PC-3 (cell line): ENCODE results near the gene TBCB. TPM values are rescaled to one million over a fixed set of nuclear protein-coding genes. Genes with fewer than 3 reads are reported as not detected.

Source experiments
- ATAC-seq: fragments of 200-7000 bp; cut with Tn5 transposase; 2 replicates; pipeline ENCODE4 v1.9.1; 2020; ENCODE audit warnings: mild to moderate bottlenecking, moderate library complexity
- BruUV-seq: library from RNA; stranded (reverse); fragments of 400-500 nt; replicated peaks from 2 replicates; lab custom pipeline; 2021; lab: Mats Ljungman, UMichigan
- CTCF ChIA-PET: fragments of 300-600 bp; sonication (Branson Sonifier 250); formaldehyde crosslinking; loops from one replicate; lab custom pipeline; 2022; ENCODE audit warnings: antibody characterized with exemption; lab: Charles Lee
- POLR2A ChIA-PET: fragments of 300-600 bp; sonication (Branson Sonifier 250); formaldehyde crosslinking; loops from one replicate; lab custom pipeline; 2022; ENCODE audit warnings: antibody characterized with exemption; ENCODE audit not compliant: unreplicated experiment; lab: Charles Lee
- DNase-seq: peaks from one replicate; pipeline ENCODE4 v3.0.0-alpha.2; 2015
- H2AFZ ChIP-seq: fragments of 300-600 bp; sonication (generic); 2 replicates; pipeline ENCODE4 v1.6.0; 2016; ENCODE audit warnings: antibody characterized with exemption, low read length
- H3F3A ChIP-seq: fragments of 300-600 bp; sonication (generic); one replicate; pipeline ENCODE4 v1.6.0; 2017; ENCODE audit warnings: antibody characterized with exemption, low read length, control low read depth, mild to moderate bottlenecking; ENCODE audit not compliant: unreplicated experiment
- H3K27ac ChIP-seq: fragments of 300-600 bp; sonication (generic); 2 replicates; pipeline ENCODE4 v1.5.1; 2016; ENCODE audit warnings: mild to moderate bottlenecking, low read length
- H3K27me3 ChIP-seq: fragments of 300-600 bp; sonication (generic); 2 replicates; pipeline ENCODE4 v1.6.1; 2016; ENCODE audit warnings: low read length, mixed read lengths
- H3K36me3 ChIP-seq: fragments of 300-600 bp; sonication (generic); 2 replicates; pipeline ENCODE4 v1.6.1; 2016; ENCODE audit warnings: low read depth, mixed run types, low read length, mixed read lengths
- H3K4me1 ChIP-seq: fragments of 300-600 bp; sonication (generic); 2 replicates; pipeline ENCODE4 v1.5.1; 2016; ENCODE audit warnings: low read length; ENCODE audit not compliant: insufficient read depth
- H3K4me2 ChIP-seq: fragments of 300-600 bp; sonication (generic); 2 replicates; pipeline ENCODE4 v1.6.0; 2016; ENCODE audit warnings: low read length
- H3K4me3 ChIP-seq: fragments of 300-600 bp; sonication (generic); 2 replicates; pipeline ENCODE4 v1.5.1; 2016; ENCODE audit warnings: mild to moderate bottlenecking, low read length, mixed read lengths
- H3K79me2 ChIP-seq: fragments of 300-600 bp; sonication (generic); 2 replicates; pipeline ENCODE4 v1.6.1; 2017; ENCODE audit warnings: low read length, mixed read lengths
- H3K9ac ChIP-seq: fragments of 300-600 bp; sonication (generic); 2 replicates; pipeline ENCODE4 v1.6.0; 2016; ENCODE audit warnings: mild to moderate bottlenecking, low read length
- H3K9me2 ChIP-seq: fragments of 300-600 bp; sonication (generic); replicated peaks from 2 replicates; pipeline ENCODE4 v1.6.1; 2016; ENCODE audit warnings: mixed run types, low read length, mixed read lengths
- H3K9me3 ChIP-seq: fragments of 300-600 bp; sonication (generic); 2 replicates; pipeline ENCODE4 v1.6.1; 2016; ENCODE audit warnings: low read length, mixed read lengths
- H4K20me1 ChIP-seq: fragments of 300-600 bp; sonication (generic); 2 replicates; pipeline ENCODE4 v1.6.1; 2016; ENCODE audit warnings: low read length, mixed read lengths
- CTCF ChIP-seq: fragments of 300-600 bp; sonication (generic); conservative IDR thresholded peaks from 2 replicates; pipeline ENCODE4 v1.5.1; 2017; ENCODE audit warnings: antibody characterized with exemption, low read depth, mild to moderate bottlenecking, low read length
- EZH2 ChIP-seq: fragments of 300-600 bp; sonication (generic); IDR thresholded peaks from one replicate; pipeline ENCODE4 v1.6.1; 2017; ENCODE audit warnings: antibody characterized with exemption, mild to moderate bottlenecking, low read length; ENCODE audit not compliant: unreplicated experiment
- EZH2phosphoT487 ChIP-seq: fragments of 300-600 bp; sonication (generic); IDR thresholded peaks from 2 replicates; pipeline ENCODE4 v1.6.1; 2018; ENCODE audit warnings: mild to moderate bottlenecking, antibody characterized with exemption, low read length, borderline replicate concordance
- intact Hi-C: fragments of 100-400 bp; cut with micrococcal nuclease; formaldehyde crosslinking; loops from 2 replicates; pipeline ENCODE4 v1.9.0; 2023
- total RNA-seq: library from RNA; depleted of rRNA; stranded (reverse); fragments of >200 nt; gene quantifications from 2 replicates; pipeline ENCODE4 v1.2.3, GENCODE V29; 2014

Gene TBCB
- total RNA-seq, 1 experiment from 2014 or later, result 260 TPM

GRCh38 chr19:36112678-36113077 is 2.6 kb upstream of the TBCB start:
- no peaks in the 10 kb centered on the region for H3K9me2 ChIP-seq
- no peak overlapping the region for H2AFZ ChIP-seq
- no peak for DNase-seq
- no peaks in the 10 kb centered on the region for H3K36me3 ChIP-seq
- H3K4me2 ChIP-seq, result no peak overlapping the region
- no peak for TF ChIP-seq EZH2phosphoT487
- no peak for TF ChIP-seq EZH2
- TF ChIP-seq CTCF, result no peak
- ChIA-PET CTCF (no interaction called here), POLR2A (no interaction called here)
- no peaks in the 10 kb centered on the region for H3K9me3 ChIP-seq
- peaks cover 28% of the 10 kb centered on the region for H3K79me2 ChIP-seq
- H3K27ac ChIP-seq, result no peak overlapping the region
- ATAC-seq, result no peak
- no peak overlapping the region for H3K9ac ChIP-seq
- intact Hi-C loops, result loop anchor here (2.0 kb wide), 1 partner anchor 52 kb away; no protein-coding TSS in a partner anchor
- H3K4me3 ChIP-seq, result no peak overlapping the region
- BruUV-seq, result no TSS peak
- no peaks in the 10 kb centered on the region for H3K27me3 ChIP-seq
- peaks cover 18% of the 10 kb centered on the region; the same call in 1 of the 2 replicates for H3K4me1 ChIP-seq
- H3F3A ChIP-seq, result no peaks in the 10 kb centered on the region
- H4K20me1 ChIP-seq, result no peaks in the 10 kb centered on the region

- no peak for TF ChIP-seq EZH2phosphoT487
- TF ChIP-seq EZH2, result no peak
- no peak for TF ChIP-seq CTCF
- Histone ChIP-seq H4K20me1 (no peaks in the 10 kb centered on the region), H3K9me2 (no peaks in the 10 kb centered on the region), H3K9me3 (no peaks in the 10 kb centered on the region), H3K79me2 (peaks cover 28% of the 10 kb centered on the region), H3K27me3 (no peaks in the 10 kb centered on the region), H3K4me1 (peaks cover 18% of the 10 kb centered on the region; the same call in 1 of the 2 replicates), H3F3A (no peaks in the 10 kb centered on the region), H3K9ac (peak overlapping the region; percentile 79), H3K4me2 (peak overlapping the region; percentile 96), H2AFZ (0 out of 2 replicates have a peak overlapping the region, but pooled peaks have one; percentile 95), H3K36me3 (no peaks in the 10 kb centered on the region), H3K4me3 (peak overlapping the region; percentile 73), H3K27ac (no peak overlapping the region)
- POLR2A ChIA-PET, result no interaction called here
- CTCF ChIA-PET, result no interaction called here
- no TSS peak for BruUV-seq
- ATAC-seq (no peak), DNase-seq (no peak)
- intact Hi-C loops, result loop anchor here (2.0 kb wide), 1 partner anchor 53 kb away; no protein-coding TSS in a partner anchor
Observed at GRCh38 chr19:36113425-36113824, 1.8 kb upstream of the TBCB start.
